GM19468 (cell line): ENCODE measurements around the gene TRIM64C.
"Not testable (repeated sequence)": the region's sequence is repeated elsewhere in the genome, so short reads cannot be mapped to it uniquely, and the experiment has no call there.

ENCODE experiments used
- ATAC-seq: cut with Tn5 transposase; IDR thresholded peaks from one replicate; pipeline ENCODE4 v1.9.1; 2021; ENCODE audit warnings: mild to moderate bottlenecking, moderate library complexity, moderate number of reproducible peaks; ENCODE audit not compliant: unreplicated experiment; ENCODE audit errors: extremely low read depth

Gene TRIM64C, protein sequence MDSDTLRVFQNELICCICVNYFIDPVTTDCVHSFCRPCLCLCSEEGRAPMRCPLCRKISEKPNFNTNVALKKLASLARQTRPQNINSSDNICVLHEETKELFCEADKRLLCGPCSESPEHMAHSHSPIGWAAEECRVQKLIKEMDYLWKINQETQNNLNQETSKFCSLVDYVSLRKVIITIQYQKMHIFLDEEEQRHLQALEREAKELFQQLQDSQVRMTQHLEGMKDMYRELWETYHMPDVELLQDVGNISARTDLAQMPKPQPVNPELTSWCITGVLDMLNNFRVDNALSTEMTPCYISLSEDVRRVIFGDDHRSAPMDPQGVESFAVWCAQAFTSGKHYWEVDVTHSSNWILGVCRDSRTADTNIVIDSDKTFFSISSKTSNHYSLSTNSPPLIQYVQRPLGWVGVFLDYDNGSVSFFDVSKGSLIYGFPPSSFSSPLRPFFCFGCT

DNA sequence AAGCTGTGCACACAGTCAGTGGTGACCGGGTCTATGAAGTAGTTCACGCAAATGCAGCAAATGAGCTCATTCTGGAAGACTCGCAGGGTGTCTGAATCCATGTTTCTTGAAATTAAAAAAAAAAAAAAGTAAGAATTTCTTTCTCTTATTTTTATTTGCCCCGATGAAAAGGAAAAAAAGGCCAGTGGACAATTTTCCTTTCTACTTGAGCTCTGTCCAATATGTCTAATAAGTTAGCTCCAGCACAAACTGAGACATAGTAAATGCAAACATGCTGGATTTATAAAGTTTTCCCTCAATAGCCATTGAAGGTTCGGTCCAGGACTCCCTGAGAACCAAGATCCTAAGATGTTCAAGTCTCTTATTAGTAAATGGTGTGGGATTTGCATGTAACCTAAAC is at the start of gene TRIM64C:
Gene TRIM64C, minus strand, starts transcription at position 101 of the 400 bp plus-strand sequence. Its CDS starts 0 bp downstream, at position 101.
- not testable (repeated sequence) for ATAC-seq

DNA sequence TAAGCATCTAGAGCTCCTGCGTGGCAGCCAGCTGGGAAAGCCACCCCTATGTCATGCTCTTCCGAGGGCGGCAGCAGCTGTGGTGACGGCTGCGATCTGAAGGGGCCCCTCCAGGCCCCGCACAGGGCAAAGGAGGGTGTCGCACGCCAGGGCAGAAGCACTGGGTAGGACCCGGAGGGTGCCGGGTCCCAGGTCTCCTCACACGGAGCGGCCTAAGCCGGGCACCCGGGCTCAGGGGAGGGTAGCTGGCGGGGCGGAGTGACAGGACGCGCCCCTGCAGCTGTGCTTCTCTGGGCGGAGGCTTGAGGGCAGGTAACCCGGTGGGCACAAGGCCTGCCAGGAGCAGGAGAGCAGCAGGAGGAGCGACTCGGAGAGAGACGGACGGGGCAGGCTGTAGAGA is 43.4 kb upstream of the TRIM64C start:
- not testable (repeated sequence) for ATAC-seq

DNA sequence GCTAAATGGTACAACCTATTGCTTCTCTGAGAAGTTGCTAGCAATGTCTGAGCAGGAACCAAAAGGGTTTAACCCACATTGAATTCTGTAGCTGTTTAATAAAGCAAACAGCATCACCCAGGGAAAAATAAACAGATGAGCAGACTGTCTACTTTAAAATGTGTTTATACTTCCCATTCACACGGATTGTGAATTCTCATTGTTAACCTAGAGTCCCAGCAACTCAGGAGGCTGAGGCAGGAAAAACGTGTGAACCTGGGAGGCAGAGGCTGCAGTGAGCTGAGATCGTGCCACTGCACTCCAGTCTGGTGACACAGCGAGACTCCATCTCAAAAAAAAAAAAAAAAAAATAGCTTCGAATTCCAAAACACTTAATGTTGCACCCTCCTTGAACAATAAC is 11.0 kb upstream of the TRIM64C start:
- not testable (repeated sequence) for ATAC-seq

DNA sequence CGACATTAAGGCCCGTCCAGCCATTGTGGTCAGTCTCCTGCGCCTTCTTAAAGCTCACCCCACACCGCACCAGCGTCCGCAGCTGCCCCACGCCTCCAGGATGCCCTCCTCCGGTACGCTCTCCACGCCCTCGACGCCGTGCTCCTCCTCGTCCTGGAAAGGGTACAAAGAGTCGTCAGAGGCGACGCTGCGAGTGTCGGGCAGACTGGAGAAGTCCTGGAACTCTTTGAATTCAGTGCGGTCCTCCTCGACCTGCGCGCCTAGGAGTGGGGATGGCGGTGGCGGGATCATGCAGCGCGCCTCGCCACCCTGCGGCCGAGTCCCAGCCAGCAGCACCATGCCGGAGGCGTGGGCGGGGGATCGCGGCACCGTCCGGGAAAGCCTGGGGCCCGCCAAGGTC is 9.1 kb downstream of the TRIM64C start:
- ATAC-seq, result not testable (repeated sequence)

DNA sequence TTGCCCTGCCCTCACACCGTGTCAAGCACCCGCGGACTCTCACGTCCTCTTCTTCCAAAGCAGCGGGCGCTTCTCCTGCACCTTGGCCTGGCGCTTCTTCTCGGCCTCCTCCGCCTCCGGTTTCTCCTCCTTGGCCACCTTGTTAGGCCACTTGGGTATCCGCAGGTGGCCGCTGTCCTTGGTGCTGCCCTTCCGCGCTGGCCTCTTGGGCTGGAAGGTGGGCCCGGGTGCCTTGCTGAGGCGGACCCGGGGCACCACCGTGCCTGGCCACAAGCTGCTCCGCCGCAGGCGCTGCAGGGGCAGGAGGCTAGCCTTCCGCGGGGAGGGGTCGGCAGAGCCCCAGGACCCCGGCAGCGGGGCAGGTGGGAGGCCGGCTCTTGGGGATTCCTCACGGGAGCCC is 10.7 kb downstream of the TRIM64C start:
- not testable (repeated sequence) for ATAC-seq

DNA sequence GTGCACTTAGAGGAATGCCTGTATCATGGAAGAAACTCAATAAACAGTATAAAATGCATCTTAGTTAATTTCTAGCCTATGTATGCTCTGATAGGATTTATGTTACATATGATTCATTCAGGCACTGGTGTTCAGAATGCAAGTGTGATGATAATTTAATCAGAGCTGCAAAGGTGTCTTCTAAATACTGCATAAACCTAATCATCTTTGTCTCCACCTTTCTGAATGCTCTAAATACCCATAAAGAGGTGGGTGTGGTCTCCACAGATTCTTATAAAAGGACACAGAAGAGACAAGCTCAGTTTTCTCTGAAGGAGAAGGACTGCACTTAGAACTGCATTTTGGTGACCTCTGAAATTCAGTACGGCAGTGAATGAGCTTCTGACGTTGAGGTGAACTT is 30.4 kb downstream of the TRIM64C start, which contains the start of gene TRIM49B:
Gene TRIM49B, plus strand, starts transcription at position 301 of the 400 bp plus-strand sequence. CDS start 2,777 bp downstream, outside the sequence.
- not testable (repeated sequence) for ATAC-seq
